GM20000 (cell line): ENCODE measurements around the gene ARHGAP44.

Experiments
- DNase-seq: peaks from one replicate; pipeline ENCODE4 v3.0.0; 2012; ENCODE audit warnings: low spot score
- CTCF ChIP-seq: IDR thresholded peaks from 2 replicates; pipeline ENCODE4 v1.5.1; 2012; ENCODE audit warnings: mild to moderate bottlenecking, control low read depth; ENCODE audit errors: extremely low read depth, missing control alignments

Gene ARHGAP44

GRCh38 chr17:12898110-12898509 is 108.8 kb downstream of the ARHGAP44 start:
- no peak for DNase-seq
- no peak for TF ChIP-seq CTCF

- no peak for DNase-seq
- no peak for TF ChIP-seq CTCF
These were observed 110.3 kb downstream of the ARHGAP44 start for GRCh38 chr17:12899604-12900003.

GRCh38 chr17:12900474-12900873 is 111.2 kb downstream of the ARHGAP44 start:
- DNase-seq, result no peak
- TF ChIP-seq CTCF, result no peak

- DNase-seq, result no peak
- TF ChIP-seq CTCF, result no peak
These were observed 112.7 kb downstream of the ARHGAP44 start for GRCh38 chr17:12902046-12902445.

- no peak for DNase-seq
- TF ChIP-seq CTCF, result no peak
These were observed 118.2 kb downstream of the ARHGAP44 start for GRCh38 chr17:12907477-12907876.

- DNase-seq, result peak; percentile 4
- TF ChIP-seq CTCF, result no peak
These were observed 119.7 kb downstream of the ARHGAP44 start for GRCh38 chr17:12909046-12909445.

- DNase-seq, result no peak
- TF ChIP-seq CTCF, result no peak
These were observed 120.2 kb downstream of the ARHGAP44 start for GRCh38 chr17:12909511-12909910.
